Measurements from ENCODE around the gene PRXL2C. TPM values are rescaled to one million over a fixed set of nuclear protein-coding genes. Genes with fewer than 3 reads are reported as not detected.

Gene PRXL2C
- total RNA-seq, 1 donor from 2014 or later, result 32.4 TPM

DNA sequence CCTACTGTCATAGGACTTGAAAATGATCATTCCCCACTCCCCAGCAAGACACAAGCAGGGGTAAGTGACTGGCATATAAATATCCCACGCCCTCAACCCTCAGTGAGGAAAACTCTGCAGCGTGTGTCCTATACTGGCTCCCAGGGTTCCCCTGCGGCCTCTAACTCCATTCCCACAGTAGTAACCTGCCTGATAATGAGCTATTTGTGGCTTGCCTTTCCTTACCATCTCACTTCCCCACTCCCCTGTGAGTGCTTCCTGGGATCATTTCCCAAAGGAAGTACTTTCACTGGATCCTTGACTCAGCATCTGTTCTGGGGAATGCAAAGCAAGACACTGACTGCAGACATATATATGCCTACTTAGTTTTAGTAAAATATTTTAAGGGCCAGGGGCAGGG lies 49.8 kb downstream of the PRXL2C start:
- Histone ChIP-seq H3K27me3 (no peaks in the 10 kb centered on the region), H3K27ac (no peak overlapping the region), H3K4me3 (no peak overlapping the region), H3K36me3 (no peaks in the 10 kb centered on the region), H3K4me1 (peaks cover 0 to 19% of the 10 kb centered on the region in 2 donors), H3K9me3 (no peaks in the 10 kb centered on the region)
- DNase-seq (ENCODE audit: low spot score in 2 of 2), result no peak
- TF ChIP-seq, protein P1, sequence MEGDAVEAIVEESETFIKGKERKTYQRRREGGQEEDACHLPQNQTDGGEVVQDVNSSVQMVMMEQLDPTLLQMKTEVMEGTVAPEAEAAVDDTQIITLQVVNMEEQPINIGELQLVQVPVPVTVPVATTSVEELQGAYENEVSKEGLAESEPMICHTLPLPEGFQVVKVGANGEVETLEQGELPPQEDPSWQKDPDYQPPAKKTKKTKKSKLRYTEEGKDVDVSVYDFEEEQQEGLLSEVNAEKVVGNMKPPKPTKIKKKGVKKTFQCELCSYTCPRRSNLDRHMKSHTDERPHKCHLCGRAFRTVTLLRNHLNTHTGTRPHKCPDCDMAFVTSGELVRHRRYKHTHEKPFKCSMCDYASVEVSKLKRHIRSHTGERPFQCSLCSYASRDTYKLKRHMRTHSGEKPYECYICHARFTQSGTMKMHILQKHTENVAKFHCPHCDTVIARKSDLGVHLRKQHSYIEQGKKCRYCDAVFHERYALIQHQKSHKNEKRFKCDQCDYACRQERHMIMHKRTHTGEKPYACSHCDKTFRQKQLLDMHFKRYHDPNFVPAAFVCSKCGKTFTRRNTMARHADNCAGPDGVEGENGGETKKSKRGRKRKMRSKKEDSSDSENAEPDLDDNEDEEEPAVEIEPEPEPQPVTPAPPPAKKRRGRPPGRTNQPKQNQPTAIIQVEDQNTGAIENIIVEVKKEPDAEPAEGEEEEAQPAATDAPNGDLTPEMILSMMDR (IDR thresholded peaks at IDR 0.05), result no peak
- intact Hi-C loops (cut with DNase I), result no loop called here

DNA sequence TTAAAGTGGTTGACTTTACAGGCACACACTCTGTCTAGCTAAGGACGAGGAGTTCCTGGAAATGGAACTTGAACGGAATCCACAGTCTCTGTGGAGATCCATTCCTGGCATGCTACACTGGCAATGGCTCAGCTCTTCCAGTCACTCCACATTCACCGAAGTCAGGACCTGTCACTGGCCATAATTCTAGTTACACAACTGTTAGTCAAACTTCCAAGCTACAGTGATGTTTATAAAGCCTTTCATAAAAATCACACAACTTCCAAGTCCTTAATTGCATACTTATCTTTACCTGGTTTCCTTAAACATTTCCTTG lies 51.2 kb downstream of the PRXL2C start:
- Histone ChIP-seq H3K9me3 (no peaks in the 10 kb centered on the region), H3K27ac (peak overlapping the region; percentile 42 to 45), H3K27me3 (no peaks in the 10 kb centered on the region), H3K4me1 (peaks cover 0 to 15% of the 10 kb centered on the region in 2 donors), H3K4me3 (no peak overlapping the region), H3K36me3 (no peaks in the 10 kb centered on the region)
- intact Hi-C loops (cut with DNase I), result no loop called here
- TF ChIP-seq, protein P1 (IDR thresholded peaks at IDR 0.05), result no peak
- DNase-seq (ENCODE audit: low spot score in 2 of 2), result peak in 1 of 2 donors; percentile 77

DNA sequence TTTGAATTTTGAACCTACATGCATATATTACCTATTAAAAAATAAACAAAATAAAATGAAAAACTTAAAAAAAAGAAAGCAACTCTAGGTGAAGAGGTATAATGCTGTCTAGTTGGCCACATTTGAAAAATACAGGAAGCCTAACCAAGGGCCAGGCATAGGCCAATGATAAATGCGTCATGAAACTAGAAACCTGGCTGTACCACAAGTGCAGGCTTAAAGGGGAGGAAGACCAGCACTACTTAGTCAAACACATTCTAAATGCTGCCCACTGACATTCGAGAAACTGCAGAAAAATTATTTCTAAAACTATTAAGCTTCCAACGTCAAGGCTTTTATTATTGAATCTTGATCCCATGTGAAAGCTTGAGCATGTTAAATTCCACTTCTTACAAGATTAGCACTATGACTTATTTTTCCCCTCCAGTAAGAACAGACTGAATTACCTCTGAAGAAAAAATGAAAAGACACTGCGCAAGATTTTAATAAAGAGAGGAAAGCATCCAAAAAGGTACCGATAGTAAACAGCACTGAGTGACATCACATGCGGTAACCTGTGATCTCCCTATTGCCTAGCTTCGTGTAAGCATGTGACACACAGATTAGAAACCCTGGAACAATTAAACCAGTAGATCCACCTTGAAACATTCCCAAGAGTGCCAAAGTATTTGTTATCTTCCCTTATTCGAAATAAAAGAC lies 51.7 kb downstream of the PRXL2C start:
- Histone ChIP-seq H3K27me3 (no peaks in the 10 kb centered on the region), H3K9me3 (no peaks in the 10 kb centered on the region), H3K27ac (peak overlapping the region; percentile 42 to 45), H3K4me3 (no peak overlapping the region), H3K4me1 (peaks cover 0 to 15% of the 10 kb centered on the region in 2 donors), H3K36me3 (no peaks in the 10 kb centered on the region)
- TF ChIP-seq, protein P1 (IDR thresholded peaks at IDR 0.05), result no peak
- no peak for DNase-seq (ENCODE audit: low spot score in 2 of 2)
- intact Hi-C loops (cut with DNase I), result no loop called here

DNA sequence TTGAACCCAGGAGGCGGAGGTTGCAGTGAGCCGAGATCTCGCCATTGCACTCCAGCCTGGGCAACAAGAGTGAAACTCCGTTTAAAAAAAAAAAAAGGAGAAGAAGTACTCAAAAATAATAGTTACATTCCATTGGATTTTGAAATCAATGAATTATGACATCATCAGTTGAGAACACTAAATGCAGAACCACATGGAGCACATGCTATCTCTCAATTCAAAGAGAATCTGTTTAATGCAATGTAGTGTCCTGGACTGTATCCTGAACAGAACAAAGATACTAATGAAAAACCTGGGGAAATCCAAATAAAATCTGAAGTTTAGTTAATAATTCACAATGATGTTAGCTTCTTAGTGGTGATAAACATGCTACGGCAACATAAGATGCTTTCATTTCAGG lies 55.8 kb downstream of the PRXL2C start:
- Histone ChIP-seq H3K36me3 (no peaks in the 10 kb centered on the region), H3K27me3 (no peaks in the 10 kb centered on the region), H3K9me3 (no peaks in the 10 kb centered on the region), H3K4me1 (peaks cover 0 to 12% of the 10 kb centered on the region in 2 donors), H3K4me3 (no peak overlapping the region), H3K27ac (no peak overlapping the region)
- intact Hi-C loops (cut with DNase I), result no loop called here
- DNase-seq (ENCODE audit: low spot score in 2 of 2), result no peak
- TF ChIP-seq, protein P1 (IDR thresholded peaks at IDR 0.05), result no peak

DNA sequence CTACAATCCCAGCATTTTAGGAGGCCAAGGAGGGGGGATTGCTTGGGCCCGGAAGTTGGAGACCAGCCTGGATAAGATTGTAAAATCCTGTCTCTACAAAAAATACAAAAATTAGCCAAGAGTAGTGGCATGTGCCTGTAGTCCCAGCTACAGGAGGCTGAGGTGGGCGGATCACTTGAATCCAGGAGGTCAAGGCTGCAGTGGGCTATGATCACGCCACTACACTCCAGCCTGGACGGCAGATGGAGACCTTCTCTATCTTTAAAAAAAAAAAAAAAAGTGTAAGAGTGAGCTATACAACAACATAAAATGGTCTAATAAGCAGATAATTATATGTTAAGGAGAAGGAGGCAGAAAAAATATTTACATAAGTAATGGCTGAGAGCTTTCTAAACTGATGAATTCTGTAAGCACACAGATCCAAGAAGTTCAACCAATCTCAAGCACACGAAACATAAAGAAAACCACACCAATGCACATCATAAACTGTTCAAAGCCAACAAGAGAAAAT lies 58.5 kb downstream of the PRXL2C start:
- no peaks in the 10 kb centered on the region for H3K27me3 ChIP-seq
- H3K4me3 ChIP-seq, result no peak overlapping the region
- TF ChIP-seq, protein P1 (IDR thresholded peaks at IDR 0.05), result no peak
- DNase-seq (ENCODE audit: low spot score in 2 of 2), result no peak
- no peaks in the 10 kb centered on the region for H3K36me3 ChIP-seq
- H3K9me3 ChIP-seq, result no peaks in the 10 kb centered on the region
- intact Hi-C loops (cut with DNase I), result no loop called here
- no peak overlapping the region for H3K27ac ChIP-seq
- H3K4me1 ChIP-seq, result no peaks in the 10 kb centered on the region

Other genes with a start within 250 kb of the PRXL2C start
- 3.9 TPM for gene ZNF367, start 236.9 kb downstream of the PRXL2C start, total RNA-seq
- gene HABP4, start 205.1 kb downstream of the PRXL2C start, total RNA-seq, result 26.9 TPM
- 47.8 TPM for gene CDC14B, start 35.5 kb downstream of the PRXL2C start, total RNA-seq
- gene ZNF510, start 122.8 kb upstream of the PRXL2C start, total RNA-seq, result 5.3 TPM
- gene ZNF782, start 199.2 kb upstream of the PRXL2C start, total RNA-seq, result 8.6 TPM

All from ascending aorta (tissue), 2 donors.